PC-3 (cell line): ENCODE data around the gene THAP6.

Experiments
- EZH2 ChIP-seq: fragments of 300-600 bp; sonication (generic); IDR thresholded peaks from one replicate; pipeline ENCODE4 v1.6.1; 2017; ENCODE audit warnings: antibody characterized with exemption, mild to moderate bottlenecking, low read length; ENCODE audit not compliant: unreplicated experiment
- EZH2phosphoT487 ChIP-seq: fragments of 300-600 bp; sonication (generic); IDR thresholded peaks from 2 replicates; pipeline ENCODE4 v1.6.1; 2018; ENCODE audit warnings: mild to moderate bottlenecking, antibody characterized with exemption, low read length, borderline replicate concordance
- TF ChIP-seq, protein P1 (sequence below): fragments of 300-600 bp; sonication (generic); conservative IDR thresholded peaks from 2 replicates; pipeline ENCODE4 v1.5.1; 2017; ENCODE audit warnings: antibody characterized with exemption, low read depth, mild to moderate bottlenecking, low read length

DNA sequence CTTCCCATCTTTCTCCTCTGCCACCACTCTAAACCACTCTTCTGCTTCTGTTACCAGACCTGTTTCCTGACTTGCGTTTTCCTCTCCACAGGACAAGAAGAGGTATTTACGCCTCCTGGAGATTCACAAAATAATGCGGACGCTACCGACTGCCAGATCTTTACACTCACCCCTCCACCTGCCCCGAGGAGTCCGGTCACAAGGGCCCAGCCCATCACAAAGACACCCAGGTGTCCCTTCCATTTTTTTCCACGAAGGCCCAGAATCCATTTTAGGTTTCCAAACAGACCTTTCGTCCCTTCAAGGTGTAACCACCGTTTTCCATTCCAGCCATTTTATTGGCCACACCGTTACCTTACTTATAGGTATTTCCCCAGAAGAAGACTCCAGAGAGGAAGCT is 49.8 kb downstream of the THAP6 start:
- TF ChIP-seq EZH2 (no peak), EZH2phosphoT487 (no peak)
- TF ChIP-seq, protein P1, sequence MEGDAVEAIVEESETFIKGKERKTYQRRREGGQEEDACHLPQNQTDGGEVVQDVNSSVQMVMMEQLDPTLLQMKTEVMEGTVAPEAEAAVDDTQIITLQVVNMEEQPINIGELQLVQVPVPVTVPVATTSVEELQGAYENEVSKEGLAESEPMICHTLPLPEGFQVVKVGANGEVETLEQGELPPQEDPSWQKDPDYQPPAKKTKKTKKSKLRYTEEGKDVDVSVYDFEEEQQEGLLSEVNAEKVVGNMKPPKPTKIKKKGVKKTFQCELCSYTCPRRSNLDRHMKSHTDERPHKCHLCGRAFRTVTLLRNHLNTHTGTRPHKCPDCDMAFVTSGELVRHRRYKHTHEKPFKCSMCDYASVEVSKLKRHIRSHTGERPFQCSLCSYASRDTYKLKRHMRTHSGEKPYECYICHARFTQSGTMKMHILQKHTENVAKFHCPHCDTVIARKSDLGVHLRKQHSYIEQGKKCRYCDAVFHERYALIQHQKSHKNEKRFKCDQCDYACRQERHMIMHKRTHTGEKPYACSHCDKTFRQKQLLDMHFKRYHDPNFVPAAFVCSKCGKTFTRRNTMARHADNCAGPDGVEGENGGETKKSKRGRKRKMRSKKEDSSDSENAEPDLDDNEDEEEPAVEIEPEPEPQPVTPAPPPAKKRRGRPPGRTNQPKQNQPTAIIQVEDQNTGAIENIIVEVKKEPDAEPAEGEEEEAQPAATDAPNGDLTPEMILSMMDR, result no peak
